HCT116 (cell line): ENCODE measurements around the gene PMEPA1. TPM values are rescaled to one million over a fixed set of nuclear protein-coding genes. Genes with fewer than 3 reads are reported as not detected.

Experiments used
- ATAC-seq: fragments of 200-7000 bp; cut with Tn5 transposase; 2 replicates; pipeline ENCODE4 v1.9.1; 2020; ENCODE audit warnings: mild to moderate bottlenecking, moderate library complexity
- BruUV-seq: library from RNA; stranded (reverse); fragments of 400-500 nt; replicated peaks from 2 replicates; lab custom pipeline; 2021; lab: Mats Ljungman, UMichigan
- CTCF ChIA-PET: fragments of 300-600 bp; sonication (Branson Sonifier 250); formaldehyde crosslinking; loops from one replicate; lab custom pipeline; 2021; ENCODE audit warnings: antibody characterized with exemption; lab: Charles Lee
- POLR2A ChIA-PET: fragments of 300-600, 350-600 bp; sonication (Branson Sonifier 250); formaldehyde crosslinking; loops from one replicate; lab custom pipeline; 2021; ENCODE audit warnings: antibody characterized with exemption; lab: Charles Lee
- RAD21 ChIA-PET, 2 experiments: fragments of 300-600 bp; sonication (Branson Sonifier 250); formaldehyde crosslinking; loops; one replicate each; lab custom pipeline; 2023; ENCODE audit warnings: low total read pairs in 2 of 2; ENCODE audit not compliant: uncharacterized antibody in 2 of 2, unreplicated experiment in 2 of 2, low non-redundant PET in 1 of 2; lab: Charles Lee
- DNase-seq: peaks from one replicate; pipeline ENCODE4 v3.0.0-alpha.2; 2010; ENCODE audit warnings: low read depth, low spot score
- H2AFZ ChIP-seq: fragments of 200-600 bp; shearing (Covaris generic), sonication (generic); 2 replicates; pipeline ENCODE4 v1.6.1; 2017; ENCODE audit warnings: low read depth, mixed run types, mixed read lengths, antibody characterized with exemption, low read length; ENCODE audit not compliant: poor library complexity, severe bottlenecking
- H3K27ac ChIP-seq: 2 replicates; pipeline ENCODE4 v1.5.1; 2012; ENCODE audit warnings: low read depth, low read length
- H3K27me3 ChIP-seq: fragments of 200-600 bp; sonication (generic); 2 replicates; pipeline ENCODE4 v1.6.1; 2016; ENCODE audit warnings: mixed run types, low read length, mixed read lengths; ENCODE audit not compliant: insufficient read depth
- H3K36me3 ChIP-seq, 2 experiments: fragments of 200-500 bp in 1 of 2; fragments of 200-600 bp in 1 of 2; sonication (Bioruptor generic) in 1 of 2; sonication (generic) in 1 of 2; 2 replicates each; pipeline versions ENCODE4 v1.5.1 to v1.6.1; 2014 to 2016; ENCODE audit warnings: low read length in 2 of 2, inconsistent platforms in 1 of 2, mixed read lengths in 1 of 2, mixed run types in 1 of 2; ENCODE audit not compliant: insufficient read depth in 2 of 2, control insufficient read depth in 1 of 2
- H3K4me1 ChIP-seq, 2 experiments: fragments of 200-600 bp in 1 of 2; sonication (generic) in 1 of 2; 2 replicates each; pipeline versions ENCODE4 v1.5.1 to v1.6.1; 2012 to 2017; ENCODE audit warnings: low read length in 2 of 2, inconsistent platforms in 1 of 2, mild to moderate bottlenecking in 1 of 2, mixed read lengths in 1 of 2, mixed run types in 1 of 2, moderate library complexity in 1 of 2; ENCODE audit not compliant: insufficient read depth in 2 of 2, control insufficient read depth in 1 of 2
- H3K4me2 ChIP-seq: fragments of 200-600 bp; sonication (generic); 2 replicates; pipeline ENCODE4 v1.6.1; 2017; ENCODE audit warnings: mixed run types, low read length, mixed read lengths
- H3K4me3 ChIP-seq, 2 experiments: fragments of 200-600 bp in 1 of 2; sonication (generic) in 1 of 2; replicated peaks in 1 of 2; 2 replicates each; pipeline ENCODE4 v1.5.1; 2011 to 2016; ENCODE audit warnings: low read length in 2 of 2, control low read depth in 1 of 2, low read depth in 1 of 2, mild to moderate bottlenecking in 1 of 2, mixed read lengths in 1 of 2, mixed run types in 1 of 2
- H3K79me2 ChIP-seq: fragments of 200-600 bp; sonication (generic); 2 replicates; pipeline ENCODE4 v1.6.1; 2017; ENCODE audit warnings: mild to moderate bottlenecking, mixed run types, low read length, moderate library complexity, mixed read lengths; ENCODE audit not compliant: insufficient read depth
- H3K9ac ChIP-seq: fragments of 200-600 bp; sonication (generic); 2 replicates; pipeline ENCODE4 v1.6.1; 2016; ENCODE audit warnings: low read length, mixed read lengths
- H3K9me2 ChIP-seq: fragments of 200-600 bp; sonication (generic), shearing (Covaris generic); 2 replicates; pipeline ENCODE4 v1.6.1; 2017; ENCODE audit warnings: mixed run types, mild to moderate bottlenecking, moderate library complexity; ENCODE audit not compliant: insufficient read depth
- H3K9me3 ChIP-seq, 2 experiments: fragments of 200-500 bp in 1 of 2; fragments of 200-600 bp in 1 of 2; sonication (Bioruptor generic) in 1 of 2; sonication (generic) in 1 of 2; 2 replicates each; pipeline ENCODE4 v1.6.1; 2014 to 2017; ENCODE audit warnings: low read length in 2 of 2, mixed read lengths in 2 of 2, inconsistent platforms in 1 of 2, low read depth in 1 of 2, mild to moderate bottlenecking in 1 of 2, mixed run types in 1 of 2, moderate library complexity in 1 of 2; ENCODE audit not compliant: control insufficient read depth in 1 of 2, insufficient read depth in 1 of 2
- H4K20me1 ChIP-seq: fragments of 200-600 bp; sonication (generic), shearing (Covaris generic); 2 replicates; pipeline ENCODE4 v1.6.1; 2017; ENCODE audit warnings: mixed run types, mild to moderate bottlenecking, moderate library complexity; ENCODE audit not compliant: insufficient read depth
- CEBPB ChIP-seq: IDR thresholded peaks from 2 replicates; pipeline ENCODE4 v1.6.1; 2012; ENCODE audit warnings: low read depth
- EGR1 ChIP-seq: IDR thresholded peaks from 2 replicates; pipeline ENCODE4 v1.6.1; 2012; ENCODE audit warnings: low read depth
- ELF1 ChIP-seq: IDR thresholded peaks from 2 replicates; pipeline ENCODE4 v1.6.1; 2012; ENCODE audit warnings: low read depth, borderline replicate concordance
- EZH2 ChIP-seq: fragments of 200-600 bp; sonication (generic); IDR thresholded peaks from 2 replicates; pipeline ENCODE4 v1.6.1; 2017; ENCODE audit warnings: antibody characterized with exemption, mixed run types
- EZH2phosphoT487 ChIP-seq: fragments of 200-600 bp; IDR thresholded peaks from 2 replicates; pipeline ENCODE4 v1.6.1; 2018; ENCODE audit warnings: antibody characterized with exemption, borderline replicate concordance
- FOSL1 ChIP-seq: IDR thresholded peaks from 2 replicates; pipeline ENCODE4 v1.6.1; 2012; ENCODE audit warnings: low read depth
- JUND ChIP-seq: IDR thresholded peaks from 2 replicates; pipeline ENCODE4 v1.6.1; 2012
- POLR2A ChIP-seq: IDR thresholded peaks from 2 replicates; pipeline ENCODE4 v1.7.0; 2011; ENCODE audit warnings: borderline replicate concordance; ENCODE audit not compliant: insufficient read depth, insufficient read length; ENCODE audit errors: extremely low read depth
- RAD21 ChIP-seq: IDR thresholded peaks from 2 replicates; pipeline ENCODE4 v1.6.1; 2012; ENCODE audit warnings: low read depth, mild to moderate bottlenecking
- SIN3A ChIP-seq: IDR thresholded peaks from 2 replicates; pipeline ENCODE4 v1.6.1; 2012; ENCODE audit warnings: low read depth
- SP1 ChIP-seq: IDR thresholded peaks from 2 replicates; pipeline ENCODE4 v1.6.1; 2012; ENCODE audit warnings: low read depth
- TCF7L2 ChIP-seq: IDR thresholded peaks from 2 replicates; pipeline ENCODE4 v1.7.0; 2011; ENCODE audit warnings: borderline replicate concordance, inconsistent platforms; ENCODE audit not compliant: insufficient read depth, insufficient read length; ENCODE audit errors: extremely low read depth
- ZFX ChIP-seq: fragments of 450-650 bp; IDR thresholded peaks from 2 replicates; pipeline ENCODE4 v1.6.1; 2017
- ZNF274 ChIP-seq: fragments of 200-500 bp; sonication (Bioruptor generic); IDR thresholded peaks from 2 replicates; pipeline ENCODE4 v1.6.1; 2014; ENCODE audit warnings: mild to moderate bottlenecking, low read depth, low read length, inconsistent platforms
- intact Hi-C: fragments of 100-400 bp; cut with micrococcal nuclease; formaldehyde crosslinking; loops from 2 replicates; pipeline ENCODE4 v1.10.0; 2022
- total RNA-seq: library from RNA; stranded (reverse); gene quantifications from one replicate; pipeline ENCODE4 v1.2.1, GENCODE V29; 2021; ENCODE audit not compliant: unreplicated experiment
- TF ChIP-seq, protein P1 (sequence below): IDR thresholded peaks from 2 replicates; pipeline ENCODE4 v1.6.1; 2012; ENCODE audit warnings: low read depth
- TF ChIP-seq, protein P2 (sequence below): IDR thresholded peaks from 2 replicates; pipeline ENCODE4 v1.6.1; 2012
- TF ChIP-seq, protein P3 (sequence below), 3 experiments: fragments of 200-600 bp in 1 of 3; sonication (generic) in 1 of 3; IDR thresholded peaks in 2 of 3; conservative IDR thresholded peaks in 1 of 3; 2 replicates each; pipeline ENCODE4 v1.5.1; 2012 to 2017; ENCODE audit warnings: low read depth in 2 of 3, low read length in 2 of 3, antibody characterized with exemption in 1 of 3, borderline replicate concordance in 1 of 3, control low read depth in 1 of 3, mild to moderate bottlenecking in 1 of 3, mixed read lengths in 1 of 3, mixed run types in 1 of 3, moderate library complexity in 1 of 3; ENCODE audit not compliant: insufficient read depth in 1 of 3
- TF ChIP-seq, protein P4 (sequence below): IDR thresholded peaks from 2 replicates; pipeline ENCODE4 v1.6.1; 2011; ENCODE audit warnings: mild to moderate bottlenecking, low read length, moderate library complexity; ENCODE audit not compliant: insufficient replicate concordance; ENCODE audit errors: extremely low read depth
- TF ChIP-seq, protein P5 (sequence below): IDR thresholded peaks from 2 replicates; pipeline ENCODE4 v1.6.1; 2012

PMEPA1 gene
- total RNA-seq, 1 experiment from 2014 or later, result 0.64 TPM

DNA sequence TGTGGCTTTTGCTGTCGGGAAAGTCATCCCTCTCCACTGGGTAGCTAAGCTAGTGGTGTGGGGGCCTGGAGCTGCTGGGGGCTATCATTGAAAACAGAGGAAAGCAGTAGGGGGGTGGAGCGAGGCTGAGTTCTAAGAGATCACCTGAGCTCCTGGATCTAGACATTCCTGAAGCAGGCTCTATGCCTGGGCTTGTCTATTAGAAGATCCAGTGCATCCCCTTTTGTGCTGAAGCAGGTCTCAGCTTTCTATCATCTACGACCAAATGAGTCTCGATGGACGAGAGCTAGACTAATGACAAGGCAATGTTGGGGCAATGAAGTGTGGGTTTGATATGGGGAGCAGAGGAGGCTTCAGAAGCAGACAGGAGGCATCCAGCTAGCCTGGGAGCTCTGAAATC is 108.1 kb downstream of the PMEPA1 start:
- no peak overlapping the region for H3K4me3 ChIP-seq
- POLR2A ChIA-PET, result no interaction called here
- H2AFZ ChIP-seq, result no peak overlapping the region
- BruUV-seq, result no TSS peak
- ATAC-seq (no peak), DNase-seq (no peak)
- H4K20me1 ChIP-seq, result no peaks in the 10 kb centered on the region
- no peak overlapping the region for H3K27ac ChIP-seq
- TF ChIP-seq ZFX (no peak), POLR2A (no peak), SP1 (no peak), SIN3A (no peak), ZNF274 (no peak), EZH2phosphoT487 (no peak), TCF7L2 (no peak), ELF1 (no peak), CEBPB (no peak), RAD21 (no peak), EZH2 (no peak), JUND (no peak), EGR1 (no peak), FOSL1 (no peak)
- TF ChIP-seq, protein P1, sequence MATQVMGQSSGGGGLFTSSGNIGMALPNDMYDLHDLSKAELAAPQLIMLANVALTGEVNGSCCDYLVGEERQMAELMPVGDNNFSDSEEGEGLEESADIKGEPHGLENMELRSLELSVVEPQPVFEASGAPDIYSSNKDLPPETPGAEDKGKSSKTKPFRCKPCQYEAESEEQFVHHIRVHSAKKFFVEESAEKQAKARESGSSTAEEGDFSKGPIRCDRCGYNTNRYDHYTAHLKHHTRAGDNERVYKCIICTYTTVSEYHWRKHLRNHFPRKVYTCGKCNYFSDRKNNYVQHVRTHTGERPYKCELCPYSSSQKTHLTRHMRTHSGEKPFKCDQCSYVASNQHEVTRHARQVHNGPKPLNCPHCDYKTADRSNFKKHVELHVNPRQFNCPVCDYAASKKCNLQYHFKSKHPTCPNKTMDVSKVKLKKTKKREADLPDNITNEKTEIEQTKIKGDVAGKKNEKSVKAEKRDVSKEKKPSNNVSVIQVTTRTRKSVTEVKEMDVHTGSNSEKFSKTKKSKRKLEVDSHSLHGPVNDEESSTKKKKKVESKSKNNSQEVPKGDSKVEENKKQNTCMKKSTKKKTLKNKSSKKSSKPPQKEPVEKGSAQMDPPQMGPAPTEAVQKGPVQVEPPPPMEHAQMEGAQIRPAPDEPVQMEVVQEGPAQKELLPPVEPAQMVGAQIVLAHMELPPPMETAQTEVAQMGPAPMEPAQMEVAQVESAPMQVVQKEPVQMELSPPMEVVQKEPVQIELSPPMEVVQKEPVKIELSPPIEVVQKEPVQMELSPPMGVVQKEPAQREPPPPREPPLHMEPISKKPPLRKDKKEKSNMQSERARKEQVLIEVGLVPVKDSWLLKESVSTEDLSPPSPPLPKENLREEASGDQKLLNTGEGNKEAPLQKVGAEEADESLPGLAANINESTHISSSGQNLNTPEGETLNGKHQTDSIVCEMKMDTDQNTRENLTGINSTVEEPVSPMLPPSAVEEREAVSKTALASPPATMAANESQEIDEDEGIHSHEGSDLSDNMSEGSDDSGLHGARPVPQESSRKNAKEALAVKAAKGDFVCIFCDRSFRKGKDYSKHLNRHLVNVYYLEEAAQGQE, result no peak
- TF ChIP-seq, protein P2, sequence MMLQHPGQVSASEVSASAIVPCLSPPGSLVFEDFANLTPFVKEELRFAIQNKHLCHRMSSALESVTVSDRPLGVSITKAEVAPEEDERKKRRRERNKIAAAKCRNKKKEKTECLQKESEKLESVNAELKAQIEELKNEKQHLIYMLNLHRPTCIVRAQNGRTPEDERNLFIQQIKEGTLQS, result no peak
- TF ChIP-seq, protein P3, sequence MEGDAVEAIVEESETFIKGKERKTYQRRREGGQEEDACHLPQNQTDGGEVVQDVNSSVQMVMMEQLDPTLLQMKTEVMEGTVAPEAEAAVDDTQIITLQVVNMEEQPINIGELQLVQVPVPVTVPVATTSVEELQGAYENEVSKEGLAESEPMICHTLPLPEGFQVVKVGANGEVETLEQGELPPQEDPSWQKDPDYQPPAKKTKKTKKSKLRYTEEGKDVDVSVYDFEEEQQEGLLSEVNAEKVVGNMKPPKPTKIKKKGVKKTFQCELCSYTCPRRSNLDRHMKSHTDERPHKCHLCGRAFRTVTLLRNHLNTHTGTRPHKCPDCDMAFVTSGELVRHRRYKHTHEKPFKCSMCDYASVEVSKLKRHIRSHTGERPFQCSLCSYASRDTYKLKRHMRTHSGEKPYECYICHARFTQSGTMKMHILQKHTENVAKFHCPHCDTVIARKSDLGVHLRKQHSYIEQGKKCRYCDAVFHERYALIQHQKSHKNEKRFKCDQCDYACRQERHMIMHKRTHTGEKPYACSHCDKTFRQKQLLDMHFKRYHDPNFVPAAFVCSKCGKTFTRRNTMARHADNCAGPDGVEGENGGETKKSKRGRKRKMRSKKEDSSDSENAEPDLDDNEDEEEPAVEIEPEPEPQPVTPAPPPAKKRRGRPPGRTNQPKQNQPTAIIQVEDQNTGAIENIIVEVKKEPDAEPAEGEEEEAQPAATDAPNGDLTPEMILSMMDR (IDR thresholded peaks at IDR 0.05 in 2 of 3, conservative IDR thresholded peaks at IDR 0.05 in 1 of 3; ENCODE audit: borderline replicate concordance in 1 of 3, insufficient read depth in 1 of 3, low read depth in 2 of 3, low read length in 2 of 3), result no peak
- TF ChIP-seq, protein P4, sequence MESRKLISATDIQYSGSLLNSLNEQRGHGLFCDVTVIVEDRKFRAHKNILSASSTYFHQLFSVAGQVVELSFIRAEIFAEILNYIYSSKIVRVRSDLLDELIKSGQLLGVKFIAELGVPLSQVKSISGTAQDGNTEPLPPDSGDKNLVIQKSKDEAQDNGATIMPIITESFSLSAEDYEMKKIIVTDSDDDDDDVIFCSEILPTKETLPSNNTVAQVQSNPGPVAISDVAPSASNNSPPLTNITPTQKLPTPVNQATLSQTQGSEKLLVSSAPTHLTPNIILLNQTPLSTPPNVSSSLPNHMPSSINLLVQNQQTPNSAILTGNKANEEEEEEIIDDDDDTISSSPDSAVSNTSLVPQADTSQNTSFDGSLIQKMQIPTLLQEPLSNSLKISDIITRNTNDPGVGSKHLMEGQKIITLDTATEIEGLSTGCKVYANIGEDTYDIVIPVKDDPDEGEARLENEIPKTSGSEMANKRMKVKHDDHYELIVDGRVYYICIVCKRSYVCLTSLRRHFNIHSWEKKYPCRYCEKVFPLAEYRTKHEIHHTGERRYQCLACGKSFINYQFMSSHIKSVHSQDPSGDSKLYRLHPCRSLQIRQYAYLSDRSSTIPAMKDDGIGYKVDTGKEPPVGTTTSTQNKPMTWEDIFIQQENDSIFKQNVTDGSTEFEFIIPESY, result no peak
- TF ChIP-seq, protein P5, sequence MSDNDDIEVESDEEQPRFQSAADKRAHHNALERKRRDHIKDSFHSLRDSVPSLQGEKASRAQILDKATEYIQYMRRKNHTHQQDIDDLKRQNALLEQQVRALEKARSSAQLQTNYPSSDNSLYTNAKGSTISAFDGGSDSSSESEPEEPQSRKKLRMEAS, result no peak
- TF ChIP-seq, all 23 proteins: peak for 0
- intact Hi-C loops, result no loop called here
- H3K4me2 ChIP-seq, result no peak overlapping the region
- no peaks in the 10 kb centered on the region for H3K9me3 ChIP-seq
- H3K9ac ChIP-seq, result no peak overlapping the region
- no peaks in the 10 kb centered on the region for H3K36me3 ChIP-seq
- ChIA-PET CTCF (interaction anchor here (1.3 kb wide), 1 partner anchor 21 kb away, joined by 3 read pairs; no protein-coding TSS in a partner anchor), RAD21 (no interaction called here)
- peaks cover 0 to 5% of the 10 kb centered on the region in 2 experiments; a peak in 1 of 4 replicates for H3K4me1 ChIP-seq
- H3K27me3 ChIP-seq, result peaks cover 3% of the 10 kb centered on the region; the same call in 1 of the 2 replicates
- no peaks in the 10 kb centered on the region for H3K9me2 ChIP-seq
- no peaks in the 10 kb centered on the region for H3K79me2 ChIP-seq
